ENCODE data around the gene OR2T1. TPM values are rescaled to one million over a fixed set of nuclear protein-coding genes. Genes with fewer than 3 reads are reported as not detected.

Gene OR2T1
- polyA plus RNA-seq, 1 of the 3 experiments (the other 2 are of a cell fraction), result not detected

GRCh38 chr1:248359415-248359814 is 43.4 kb upstream of the OR2T1 start:
- no peak overlapping the region for H3K4me2 ChIP-seq
- no peak for DNase-seq
- H3K9ac ChIP-seq, result no peak overlapping the region
- H3K4me1 ChIP-seq (ENCODE audit: control insufficient read depth in 1 of 2, insufficient read depth in 2 of 2, low read depth in 1 of 2, low read length in 1 of 2), result no peaks in the 10 kb centered on the region
- H3F3A ChIP-seq (replicated peaks; ENCODE audit: insufficient read depth), result no peaks in the 10 kb centered on the region
- H3K27ac ChIP-seq (ENCODE audit: low read depth in 2 of 2, low read length in 1 of 2), result no peak overlapping the region
- POLR2A ChIA-PET, result no interaction called here
- no peaks in the 10 kb centered on the region for H3K79me2 ChIP-seq (ENCODE audit: insufficient read depth)
- no peak overlapping the region for H3K4me3 ChIP-seq (ENCODE audit: low read depth in 2 of 2, low read length in 1 of 2)
- peaks cover 4% of the 10 kb centered on the region; the same call in 1 of the 2 replicates for H3K9me3 ChIP-seq
- H3K36me3 ChIP-seq (replicated peaks in 1 of 2; ENCODE audit: control insufficient read depth in 1 of 2, insufficient read depth in 2 of 2, low read length in 1 of 2), result no peaks in the 10 kb centered on the region
- 0% methylated on average over 3 of the region's 3 CpGs for WGBS (ENCODE audit: low lambda C conversion rate)
- H3K27me3 ChIP-seq (ENCODE audit: insufficient read depth), result no peaks in the 10 kb centered on the region
- CTCF ChIA-PET, result no interaction called here
- no peak overlapping the region for H2AFZ ChIP-seq (ENCODE audit: low read depth)
- H4K20me1 ChIP-seq (ENCODE audit: insufficient read depth), result no peaks in the 10 kb centered on the region
- H3K9me2 ChIP-seq, result no peaks in the 10 kb centered on the region
- TF ChIP-seq, protein P1, sequence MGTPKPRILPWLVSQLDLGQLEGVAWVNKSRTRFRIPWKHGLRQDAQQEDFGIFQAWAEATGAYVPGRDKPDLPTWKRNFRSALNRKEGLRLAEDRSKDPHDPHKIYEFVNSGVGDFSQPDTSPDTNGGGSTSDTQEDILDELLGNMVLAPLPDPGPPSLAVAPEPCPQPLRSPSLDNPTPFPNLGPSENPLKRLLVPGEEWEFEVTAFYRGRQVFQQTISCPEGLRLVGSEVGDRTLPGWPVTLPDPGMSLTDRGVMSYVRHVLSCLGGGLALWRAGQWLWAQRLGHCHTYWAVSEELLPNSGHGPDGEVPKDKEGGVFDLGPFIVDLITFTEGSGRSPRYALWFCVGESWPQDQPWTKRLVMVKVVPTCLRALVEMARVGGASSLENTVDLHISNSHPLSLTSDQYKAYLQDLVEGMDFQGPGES (IDR thresholded peaks at IDR 0.05; ENCODE audit: low read depth, low read length), result no peak
- TF ChIP-seq ELF1 (IDR thresholded peaks at IDR 0.05) (no peak), SMC3 (IDR thresholded peaks at IDR 0.05; ENCODE audit: low read depth, low read length) (no peak), RFX5 (IDR thresholded peaks at IDR 0.05; ENCODE audit: low read length) (no peak), FOSL2 (IDR thresholded peaks at IDR 0.05; ENCODE audit: borderline replicate concordance, low read depth) (no peak)

DNA sequence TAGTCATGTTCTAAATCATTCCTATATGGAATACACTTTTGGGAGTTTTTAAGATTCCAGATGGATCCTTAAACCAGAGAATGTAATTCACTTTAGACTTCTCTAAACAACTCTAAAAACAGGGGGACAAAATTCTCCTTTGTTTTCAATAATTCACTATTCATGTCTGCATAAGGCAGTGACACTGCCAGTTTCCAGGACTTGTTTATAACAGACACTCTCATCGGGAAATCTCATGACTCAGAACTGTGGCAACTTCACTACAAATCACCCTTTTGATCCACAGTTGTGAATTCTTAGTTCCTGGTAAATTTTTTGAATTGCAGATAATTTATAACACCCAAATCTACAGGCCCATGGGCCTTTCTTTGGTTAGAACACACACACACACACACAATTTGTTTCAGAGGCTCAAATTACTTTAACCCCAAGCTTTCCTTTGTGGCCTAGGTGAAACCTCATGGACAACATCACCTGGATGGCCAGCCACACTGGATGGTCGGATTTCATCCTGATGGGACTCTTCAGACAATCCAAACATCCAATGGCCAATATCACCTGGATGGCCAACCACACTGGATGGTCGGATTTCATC is 41.6 kb upstream of the OR2T1 start, which contains the start of gene OR2T4:
Gene OR2T4 (plus strand): TSS at position 545 of the 595 bp plus-strand sequence. CDS start 0 bp downstream, at position 545.
- Histone ChIP-seq H3K9me2 (no peaks in the 10 kb centered on the region), H3K9ac (no peak within 1 kb of the TSS), H3K79me2 (ENCODE audit: insufficient read depth) (no peaks in the 10 kb centered on the region), H3K4me1 (ENCODE audit: control insufficient read depth in 1 of 2, insufficient read depth in 2 of 2, low read depth in 1 of 2, low read length in 1 of 2) (no peaks in the 10 kb centered on the region), H4K20me1 (ENCODE audit: insufficient read depth) (no peaks in the 10 kb centered on the region), H3K36me3 (replicated peaks in 1 of 2; ENCODE audit: control insufficient read depth in 1 of 2, insufficient read depth in 2 of 2, low read length in 1 of 2) (no peaks in the 10 kb centered on the region), H3F3A (replicated peaks; ENCODE audit: insufficient read depth) (no peaks in the 10 kb centered on the region), H3K4me3 (ENCODE audit: low read depth in 2 of 2, low read length in 1 of 2) (no peak within 1 kb of the TSS), H3K4me2 (no peak within 1 kb of the TSS), H3K27me3 (ENCODE audit: insufficient read depth) (no peaks in the 10 kb centered on the region), H3K27ac (ENCODE audit: low read depth in 2 of 2, low read length in 1 of 2) (no peak within 1 kb of the TSS), H2AFZ (ENCODE audit: low read depth) (no peak within 1 kb of the TSS), H3K9me3 (peaks cover 4% of the 10 kb centered on the region)
- no peak for DNase-seq
- WGBS (ENCODE audit: low lambda C conversion rate), result 0% methylated on average over 3 of the region's 3 CpGs
- TF ChIP-seq ELF1 (IDR thresholded peaks at IDR 0.05) (no peak), TAF1 (IDR thresholded peaks at IDR 0.05; ENCODE audit: borderline replicate concordance, low read depth, low read length) (no peak)
- TF ChIP-seq, protein P2, sequence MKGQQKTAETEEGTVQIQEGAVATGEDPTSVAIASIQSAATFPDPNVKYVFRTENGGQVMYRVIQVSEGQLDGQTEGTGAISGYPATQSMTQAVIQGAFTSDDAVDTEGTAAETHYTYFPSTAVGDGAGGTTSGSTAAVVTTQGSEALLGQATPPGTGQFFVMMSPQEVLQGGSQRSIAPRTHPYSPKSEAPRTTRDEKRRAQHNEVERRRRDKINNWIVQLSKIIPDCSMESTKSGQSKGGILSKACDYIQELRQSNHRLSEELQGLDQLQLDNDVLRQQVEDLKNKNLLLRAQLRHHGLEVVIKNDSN (IDR thresholded peaks at IDR 0.05; ENCODE audit: borderline replicate concordance, low read depth), result no peak
- ChIA-PET POLR2A (no interaction called here), CTCF (no interaction called here)

- Histone ChIP-seq H3K27me3 (ENCODE audit: insufficient read depth) (no peaks in the 10 kb centered on the region), H3K4me2 (no peak overlapping the region), H3K9me2 (no peaks in the 10 kb centered on the region), H2AFZ (ENCODE audit: low read depth) (no peak overlapping the region), H3K9me3 (peaks cover 4% of the 10 kb centered on the region), H3K4me1 (ENCODE audit: control insufficient read depth in 1 of 2, insufficient read depth in 2 of 2, low read depth in 1 of 2, low read length in 1 of 2) (no peaks in the 10 kb centered on the region), H4K20me1 (ENCODE audit: insufficient read depth) (no peaks in the 10 kb centered on the region), H3K36me3 (replicated peaks in 1 of 2; ENCODE audit: control insufficient read depth in 1 of 2, insufficient read depth in 2 of 2, low read length in 1 of 2) (no peaks in the 10 kb centered on the region), H3K27ac (ENCODE audit: low read depth in 2 of 2, low read length in 1 of 2) (no peak overlapping the region), H3K4me3 (ENCODE audit: low read depth in 2 of 2, low read length in 1 of 2) (no peak overlapping the region), H3K79me2 (ENCODE audit: insufficient read depth) (no peaks in the 10 kb centered on the region), H3F3A (replicated peaks; ENCODE audit: insufficient read depth) (no peaks in the 10 kb centered on the region), H3K9ac (no peak overlapping the region)
- CTCF ChIA-PET, result no interaction called here
- POLR2A ChIA-PET, result no interaction called here
- DNase-seq, result no peak
- TF ChIP-seq NRF1 (IDR thresholded peaks at IDR 0.05; ENCODE audit: low read depth, low read length) (no peak), FOXJ3 (CRISPR knock-in tag; IDR thresholded peaks at IDR 0.05) (no peak), POLR2AphosphoS5 (IDR thresholded peaks at IDR 0.05; ENCODE audit: low read depth, low read length) (no peak), RAD21 (IDR thresholded peaks at IDR 0.05; ENCODE audit: low read length) (no peak), RXRA (IDR thresholded peaks at IDR 0.05; ENCODE audit: borderline replicate concordance, low read depth) (no peak), ZBTB33 (IDR thresholded peaks at IDR 0.05; ENCODE audit: borderline replicate concordance, low read depth) (no peak), FOXM1 (IDR thresholded peaks at IDR 0.05; ENCODE audit: low read depth) (no peak), YY1 (IDR thresholded peaks at IDR 0.05; ENCODE audit: low read depth) (no peak), JUND (IDR thresholded peaks at IDR 0.05) (no peak)
- TF ChIP-seq, protein P3, sequence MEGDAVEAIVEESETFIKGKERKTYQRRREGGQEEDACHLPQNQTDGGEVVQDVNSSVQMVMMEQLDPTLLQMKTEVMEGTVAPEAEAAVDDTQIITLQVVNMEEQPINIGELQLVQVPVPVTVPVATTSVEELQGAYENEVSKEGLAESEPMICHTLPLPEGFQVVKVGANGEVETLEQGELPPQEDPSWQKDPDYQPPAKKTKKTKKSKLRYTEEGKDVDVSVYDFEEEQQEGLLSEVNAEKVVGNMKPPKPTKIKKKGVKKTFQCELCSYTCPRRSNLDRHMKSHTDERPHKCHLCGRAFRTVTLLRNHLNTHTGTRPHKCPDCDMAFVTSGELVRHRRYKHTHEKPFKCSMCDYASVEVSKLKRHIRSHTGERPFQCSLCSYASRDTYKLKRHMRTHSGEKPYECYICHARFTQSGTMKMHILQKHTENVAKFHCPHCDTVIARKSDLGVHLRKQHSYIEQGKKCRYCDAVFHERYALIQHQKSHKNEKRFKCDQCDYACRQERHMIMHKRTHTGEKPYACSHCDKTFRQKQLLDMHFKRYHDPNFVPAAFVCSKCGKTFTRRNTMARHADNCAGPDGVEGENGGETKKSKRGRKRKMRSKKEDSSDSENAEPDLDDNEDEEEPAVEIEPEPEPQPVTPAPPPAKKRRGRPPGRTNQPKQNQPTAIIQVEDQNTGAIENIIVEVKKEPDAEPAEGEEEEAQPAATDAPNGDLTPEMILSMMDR (IDR thresholded peaks at IDR 0.05), result no peak
- TF ChIP-seq, protein P2 (IDR thresholded peaks at IDR 0.05; ENCODE audit: borderline replicate concordance, low read depth), result no peak
These were observed 36.2 kb upstream of the OR2T1 start for GRCh38 chr1:248366609-248367008.
